Breast epithelium (tissue), 3 donors: ENCODE results near the gene TEX2.

Experiments used
- CTCF ChIP-seq, 3 donors: fragments of 450-650 bp; IDR thresholded peaks; one replicate each; pipeline ENCODE4 v1.5.1; 2016 to 2017; ENCODE audit warnings: antibody characterized with exemption in 3 of 3, mild to moderate bottlenecking in 3 of 3, moderate library complexity in 3 of 3
- POLR2A ChIP-seq: fragments of 450-650 bp; IDR thresholded peaks from one replicate; pipeline ENCODE4 v1.6.1; 2016; ENCODE audit warnings: antibody characterized with exemption, mild to moderate bottlenecking, moderate library complexity
- POLR2AphosphoS5 ChIP-seq, 3 donors: sonication (generic); formaldehyde crosslinking; IDR thresholded peaks; one replicate each; pipeline ENCODE4 v1.6.1; 2017; ENCODE audit warnings: antibody characterized with exemption in 3 of 3

GRCh38 chr17:64230791-64231408 lies 32.2 kb downstream of the TEX2 start:
- TF ChIP-seq CTCF (IDR thresholded peaks at IDR 0.05) (no peak), POLR2A (no peak), POLR2AphosphoS5 (IDR thresholded peaks at IDR 0.05) (no peak)
